ENCODE measurements around the gene VWA1. TPM values are rescaled to one million over a fixed set of nuclear protein-coding genes. Genes with fewer than 3 reads are reported as not detected.

VWA1 gene
- total and polyA plus RNA-seq, 4 donors, result 18.3 to 81.3 (median 32.2) TPM

- no peak for DNase-seq (ENCODE audit: low spot score)
- peaks cover 0 to 19% (median 12%) of the 10 kb centered on the region in 4 donors for H3K36me3 ChIP-seq (ENCODE audit: control insufficient read depth in 4 of 4, insufficient read depth in 3 of 4, low read depth in 1 of 4, low read length in 3 of 4)
These were observed 31.8 kb upstream of the VWA1 start for GRCh38 chr1:1403653-1404052.

GRCh38 chr1:1406101-1406820, 29.2 kb upstream of the VWA1 start:
- H3K27ac ChIP-seq (ENCODE audit: low read depth in 1 of 2, low read length in 2 of 2), result peak overlapping the region; percentile 70 to 90
- WGBS, result 40% methylated on average over 43 of the region's 43 CpGs
- H3K9ac ChIP-seq (ENCODE audit: low read depth in 1 of 2, low read length in 2 of 2), result peak overlapping the region; percentile 47 to 99
- H3K9me3 ChIP-seq (ENCODE audit: control insufficient read depth in 4 of 4, low read length in 3 of 4), result no peaks in the 10 kb centered on the region
- H3K4me1 ChIP-seq (ENCODE audit: control insufficient read depth in 4 of 4, insufficient read depth in 4 of 4, low read length in 3 of 4), result peaks cover 7 to 55% (median 42%) of the 10 kb centered on the region in 4 donors
- H3K4me3 ChIP-seq (ENCODE audit: low read depth in 1 of 3, low read length in 3 of 3), result peak overlapping the region; percentile 96 to 98 (median 98)
- no peak for DNase-seq (ENCODE audit: low spot score)
- no peaks in the 10 kb centered on the region for H3K27me3 ChIP-seq (ENCODE audit: control insufficient read depth in 4 of 4, insufficient read depth in 4 of 4, low read length in 3 of 4)
- no peak for TF ChIP-seq GABPA (IDR thresholded peaks at IDR 0.05 in 1 of 2, conservative IDR thresholded peaks at IDR 0.05 in 1 of 2)
- TF ChIP-seq MAX (IDR thresholded peaks at IDR 0.05), result no peak
- no peak for TF ChIP-seq NR2F2 (IDR thresholded peaks at IDR 0.05)
- TF ChIP-seq FOXA1 (IDR thresholded peaks at IDR 0.05), result no peak
- no peak for TF ChIP-seq SP1 (IDR thresholded peaks at IDR 0.05)
- no peak for TF ChIP-seq HNF4A (conservative IDR thresholded peaks at IDR 0.05)
- no peak for TF ChIP-seq ATF3 (IDR thresholded peaks at IDR 0.05)
- TF ChIP-seq TAF1 (conservative IDR thresholded peaks at IDR 0.05), result no peak
- no peak for TF ChIP-seq CTCF (IDR thresholded peaks at IDR 0.05; ENCODE audit: low read depth, low read length, missing input control)
- no peak for TF ChIP-seq RAD21 (IDR thresholded peaks at IDR 0.05)
- no peak for TF ChIP-seq ZBTB33 (IDR thresholded peaks at IDR 0.05)
- no peak for TF ChIP-seq YY1 (IDR thresholded peaks at IDR 0.05)
- TF ChIP-seq REST (IDR thresholded peaks at IDR 0.05), result no peak
- TF ChIP-seq JUND (IDR thresholded peaks at IDR 0.05), result no peak
- peaks cover 0 to 19% (median 12%) of the 10 kb centered on the region in 4 donors for H3K36me3 ChIP-seq (ENCODE audit: control insufficient read depth in 4 of 4, insufficient read depth in 3 of 4, low read depth in 1 of 4, low read length in 3 of 4)

More at GRCh38 chr1:1403653-1404052, 31.8 kb upstream of the VWA1 start:
- H3K9me3 ChIP-seq (ENCODE audit: control insufficient read depth in 4 of 4, low read length in 3 of 4), result no peaks in the 10 kb centered on the region
- H3K9ac ChIP-seq (ENCODE audit: low read depth in 1 of 2, low read length in 2 of 2), result no peak overlapping the region
- WGBS, result 84% methylated on average over 7 of the region's 7 CpGs
- TF ChIP-seq FOXA2 (IDR thresholded peaks at IDR 0.05), result no peak
- TF ChIP-seq ATF3 (IDR thresholded peaks at IDR 0.05), result no peak
- TF ChIP-seq HNF4G (IDR thresholded peaks at IDR 0.05), result no peak
- H3K4me3 ChIP-seq (ENCODE audit: low read depth in 1 of 3, low read length in 3 of 3), result no peak overlapping the region
- H3K27ac ChIP-seq (ENCODE audit: low read depth in 1 of 2, low read length in 2 of 2), result no peak overlapping the region
- H3K4me1 ChIP-seq (ENCODE audit: control insufficient read depth in 4 of 4, insufficient read depth in 4 of 4, low read length in 3 of 4), result peaks cover 2 to 63% (median 54%) of the 10 kb centered on the region in 4 donors
- H3K27me3 ChIP-seq (ENCODE audit: control insufficient read depth in 4 of 4, insufficient read depth in 4 of 4, low read length in 3 of 4), result no peaks in the 10 kb centered on the region

All from liver (tissue), 9 donors.